ENCODE results near the gene ATIC. TPM values are rescaled to one million over a fixed set of nuclear protein-coding genes. Genes with fewer than 3 reads are reported as not detected.

Gene ATIC
- total and polyA plus RNA-seq, 2 of the 8 experiments (the other 6 are each of a cell fraction or from before 2014, with no cell fraction given): 139 to 319 TPM

- H3K23me2 ChIP-seq (ENCODE audit: low read depth, low read length): no peaks in the 10 kb centered on the region
- no peak overlapping the region for H3K18ac ChIP-seq (ENCODE audit: extremely low read depth, low read length)
- H3K4me1 ChIP-seq (replicated peaks in 1 of 4; ENCODE audit: control insufficient read depth in 3 of 4, insufficient read depth in 4 of 4, low read length in 3 of 4): no peaks in the 10 kb centered on the region; a peak in 1 of 7 replicates
- H2AFZ ChIP-seq (ENCODE audit: low read length): no peak overlapping the region
- no peaks in the 10 kb centered on the region for H3K79me2 ChIP-seq (ENCODE audit: control insufficient read depth in 1 of 2, insufficient read depth in 2 of 2, low read length in 2 of 2)
- H3K9ac ChIP-seq (replicated peaks in 1 of 4; ENCODE audit: extremely low read depth in 1 of 4, low read depth in 3 of 4, low read length in 3 of 4): no peak overlapping the region
- H4K91ac ChIP-seq (replicated peaks; ENCODE audit: insufficient read length, low read length): no peak overlapping the region
- FAIRE-seq: no peak
- no peak overlapping the region for H4K8ac ChIP-seq (ENCODE audit: extremely low read depth, insufficient read depth, low read length)
- no peak overlapping the region for H3K4me2 ChIP-seq (ENCODE audit: insufficient read depth in 1 of 2, low read depth in 2 of 2, low read length in 2 of 2)
- H3K23ac ChIP-seq (ENCODE audit: insufficient read length): no peak overlapping the region
- no peak overlapping the region for H3K4ac ChIP-seq (replicated peaks; ENCODE audit: insufficient read length, low read depth, low read length)
- no peak overlapping the region for H2BK120ac ChIP-seq (replicated peaks; ENCODE audit: low read depth, low read length)
- H3K56ac ChIP-seq (replicated peaks; ENCODE audit: insufficient read length, low read depth, low read length): no peak overlapping the region
- 85% methylated on average over 2 of the region's 2 CpGs; no CpG with 5 or more reads in 1 of the 2 experiments for WGBS, 2 experiments (ENCODE audit: extremely low coverage in 1 of 2, insufficient coverage in 1 of 2, insufficient read length in 1 of 2, insufficient replicate concordance in 2 of 2, low coverage in 1 of 2, low lambda C conversion rate in 2 of 2, missing lambda C conversion rate in 1 of 2)
- peaks cover 0 to 4% of the 10 kb centered on the region in 2 experiments; a peak in 1 of 4 replicates for H3K9me3 ChIP-seq (ENCODE audit: insufficient read depth in 2 of 2, low read depth in 1 of 2, low read length in 1 of 2)
- no peaks in the 10 kb centered on the region for H3K79me1 ChIP-seq (ENCODE audit: low read depth, low read length)
- H2AK5ac ChIP-seq (ENCODE audit: low read depth, low read length): no peak overlapping the region
- H4K5ac ChIP-seq (ENCODE audit: insufficient read length, low read depth, low read length): no peak overlapping the region
- H2BK12ac ChIP-seq (ENCODE audit: low read depth, low read length): no peak overlapping the region
- H3K36me3 ChIP-seq (ENCODE audit: control insufficient read depth in 2 of 4, insufficient read depth in 4 of 4, low read length in 3 of 4): no peaks in the 10 kb centered on the region
- no peak overlapping the region for H3K14ac ChIP-seq (ENCODE audit: insufficient read length)
- H4K20me1 ChIP-seq (replicated peaks in 1 of 2; ENCODE audit: control insufficient read depth in 1 of 2, insufficient read depth in 2 of 2, low read length in 2 of 2): no peaks in the 10 kb centered on the region
- H2BK20ac ChIP-seq (ENCODE audit: low read length): no peak overlapping the region
- H3K27me3 ChIP-seq (replicated peaks in 1 of 4; ENCODE audit: control insufficient read depth in 3 of 4, extremely low read depth in 1 of 4, insufficient read depth in 3 of 4, low read length in 3 of 4): no peaks in the 10 kb centered on the region
- ChIA-PET CTCF (ENCODE audit: partially characterized antibody) (no interaction called here), POLR2A (ENCODE audit: partially characterized antibody) (interaction anchor here (1.3 kb wide), 1 partner anchor 9 kb away, joined by 3 read pairs; the partner anchor contains the start of gene ATIC)
- no peak overlapping the region for H2BK15ac ChIP-seq (ENCODE audit: low read length)
- no peak overlapping the region for H2BK5ac ChIP-seq (ENCODE audit: low read depth, low read length)
- no peak for DNase-seq (ENCODE audit: low read depth in 1 of 2, low spot score in 2 of 2)
- H3K27ac ChIP-seq (ENCODE audit: low read depth, low read length): no peak overlapping the region
- no peak overlapping the region for H3K4me3 ChIP-seq (ENCODE audit: extremely low read depth in 1 of 4, insufficient read depth in 2 of 4, low read depth in 3 of 4, low read length in 4 of 4)
- no peak for TF ChIP-seq JUN (IDR thresholded peaks at IDR 0.05; ENCODE audit: low read depth, low read length)
- TF ChIP-seq RAD21 (IDR thresholded peaks at IDR 0.05 in 1 of 2, conservative IDR thresholded peaks at IDR 0.05 in 1 of 2; ENCODE audit: low read depth in 2 of 2, low read length in 2 of 2): no peak
- no peak for TF ChIP-seq CBX5 (IDR thresholded peaks at IDR 0.05; ENCODE audit: low read depth, low read length)
- TF ChIP-seq JUND (IDR thresholded peaks at IDR 0.05; ENCODE audit: low read length): no peak
- no peak for TF ChIP-seq SP2 (IDR thresholded peaks at IDR 0.05; ENCODE audit: low read length)
- no peak for TF ChIP-seq SAP30 (IDR thresholded peaks at IDR 0.05; ENCODE audit: insufficient read depth, insufficient replicate concordance, low read length)
- TF ChIP-seq SIN3A (conservative IDR thresholded peaks at IDR 0.05 in 1 of 2, IDR thresholded peaks at IDR 0.05 in 1 of 2; ENCODE audit: low read depth in 1 of 2, low read length in 2 of 2): no peak
- TF ChIP-seq SP1 (IDR thresholded peaks at IDR 0.05; ENCODE audit: low read depth, low read length): no peak
- no peak for TF ChIP-seq SIRT6 (IDR thresholded peaks at IDR 0.05; ENCODE audit: low read length)
- TF ChIP-seq CTCF (IDR thresholded peaks at IDR 0.05; ENCODE audit: control extremely low read depth in 1 of 3, insufficient read depth in 1 of 3, low read depth in 1 of 3, low read length in 3 of 3): no peak
- TF ChIP-seq CBX8 (IDR thresholded peaks at IDR 0.05; ENCODE audit: borderline replicate concordance, low read depth, low read length): no peak
- no peak for TF ChIP-seq BRCA1 (IDR thresholded peaks at IDR 0.05; ENCODE audit: low read depth, low read length)
Measured at GRCh38 chr2:215301994-215302393, 9.9 kb upstream of the ATIC start.
